SK-N-MC (cell line): ENCODE results near the gene FOSL2.

Experiments
- EZH2 ChIP-seq: fragments of 200-600 bp; sonication (generic); IDR thresholded peaks from one replicate; pipeline ENCODE4 v1.6.1; 2017; ENCODE audit warnings: antibody characterized with exemption
- FOXP2 ChIP-seq: optimal IDR thresholded peaks from 2 replicates; pipeline ENCODE3; 2011; ENCODE audit warnings: mild to moderate bottlenecking, moderate library complexity; ENCODE audit not compliant: insufficient read depth; ENCODE audit errors: extremely low read length, control extremely low read depth
- POLR2AphosphoS5 ChIP-seq: IDR thresholded peaks from 2 replicates; pipeline ENCODE4 v1.6.1; 2012; ENCODE audit warnings: mild to moderate bottlenecking, low read depth, low read length, borderline replicate concordance

GRCh38 chr2:28357055-28357454 lies 35.6 kb upstream of the FOSL2 start:
- no peak for TF ChIP-seq EZH2
- TF ChIP-seq POLR2AphosphoS5, result no peak
- TF ChIP-seq FOXP2, result no peak
